Loucy (cell line): ENCODE measurements around the gene PTPRN2.
"Not testable (repeated sequence)": the region's sequence is repeated elsewhere in the genome, so short reads cannot be mapped to it uniquely, and the experiment has no call there.

Experiments
- H2AFZ ChIP-seq: fragments of 200-600 bp; sonication (generic); 2 replicates; pipeline ENCODE4 v1.6.0; 2016; ENCODE audit warnings: antibody characterized with exemption, mild to moderate bottlenecking, low read length, moderate library complexity
- H3F3A ChIP-seq: fragments of 200-600 bp; 2 replicates; pipeline ENCODE4 v1.6.0; 2016; ENCODE audit warnings: antibody characterized with exemption, low read depth, mild to moderate bottlenecking
- H3K27me3 ChIP-seq: fragments of 200-600 bp; sonication (generic); 2 replicates; pipeline ENCODE4 v1.6.1; 2014; ENCODE audit warnings: low read length, mild to moderate bottlenecking; ENCODE audit not compliant: insufficient read depth, poor library complexity, severe bottlenecking
- H3K36me3 ChIP-seq: fragments of 200-600 bp; sonication (generic); 2 replicates; pipeline ENCODE4 v1.6.1; 2016; ENCODE audit warnings: low read length; ENCODE audit not compliant: insufficient read depth
- H3K4me1 ChIP-seq: fragments of 200-600 bp; sonication (generic); 2 replicates; pipeline ENCODE4 v1.5.1; 2014; ENCODE audit warnings: low read length, mild to moderate bottlenecking; ENCODE audit not compliant: insufficient read depth, poor library complexity, severe bottlenecking
- H3K4me2 ChIP-seq: fragments of 200-600 bp; sonication (generic); 2 replicates; pipeline ENCODE4 v1.6.0; 2014; ENCODE audit warnings: antibody characterized with exemption, low read length, low read depth, mild to moderate bottlenecking; ENCODE audit not compliant: poor library complexity, severe bottlenecking
- H3K4me3 ChIP-seq: fragments of 200-600 bp; sonication (generic); 2 replicates; pipeline ENCODE4 v1.5.1; 2014; ENCODE audit warnings: low read length, mild to moderate bottlenecking, mixed read lengths; ENCODE audit not compliant: poor library complexity, severe bottlenecking
- H3K79me2 ChIP-seq: fragments of 200-600 bp; sonication (generic); 2 replicates; pipeline ENCODE4 v1.6.1; 2014; ENCODE audit warnings: low read length; ENCODE audit not compliant: insufficient read depth
- H3K9ac ChIP-seq: fragments of 200-600 bp; sonication (generic); 2 replicates; pipeline ENCODE4 v1.6.0; 2014; ENCODE audit warnings: mild to moderate bottlenecking, low read depth, low read length, moderate library complexity; ENCODE audit not compliant: poor library complexity, severe bottlenecking
- H3K9me2 ChIP-seq: fragments of 200-600 bp; sonication (generic); replicated peaks from 2 replicates; pipeline ENCODE4 v1.6.1; 2016; ENCODE audit warnings: low read depth, low read length, mixed read lengths
- H3K9me3 ChIP-seq: fragments of 200-600 bp; sonication (generic); 2 replicates; pipeline ENCODE4 v1.6.1; 2014; ENCODE audit warnings: mild to moderate bottlenecking, antibody characterized with exemption, low read length, low read depth; ENCODE audit not compliant: insufficient read depth
- H4K20me1 ChIP-seq: fragments of 200-600 bp; sonication (generic); 2 replicates; pipeline ENCODE4 v1.6.0; 2014; ENCODE audit warnings: antibody characterized with exemption, low read length, mild to moderate bottlenecking; ENCODE audit not compliant: insufficient read depth, poor library complexity, severe bottlenecking
- CTCF ChIP-seq: fragments of 200-600 bp; sonication (generic); conservative IDR thresholded peaks from 2 replicates; pipeline ENCODE4 v1.5.1; 2014; ENCODE audit warnings: mild to moderate bottlenecking, antibody characterized with exemption, low read length
- EZH2phosphoT487 ChIP-seq: fragments of 200-600 bp; IDR thresholded peaks from 2 replicates; pipeline ENCODE4 v1.6.1; 2018; ENCODE audit warnings: antibody characterized with exemption, mild to moderate bottlenecking, moderate library complexity, borderline replicate concordance

The PTPRN2 gene

GRCh38 chr7:158406364-158406763, 181.3 kb downstream of the PTPRN2 start:
- H3K36me3 ChIP-seq = no peaks in the 10 kb centered on the region
- H2AFZ ChIP-seq = no peak overlapping the region
- H3K4me2 ChIP-seq = no peak overlapping the region
- H3K4me1 ChIP-seq = no peaks in the 10 kb centered on the region
- H3K9me3 ChIP-seq = peaks cover 14% of the 10 kb centered on the region; the same call in 1 of the 2 replicates
- H3F3A ChIP-seq = no peaks in the 10 kb centered on the region
- H3K9me2 ChIP-seq = no peaks in the 10 kb centered on the region
- TF ChIP-seq CTCF (no peak), EZH2phosphoT487 (no peak)
- no peak overlapping the region for H3K4me3 ChIP-seq
- H3K9ac ChIP-seq = no peak overlapping the region
- no peaks in the 10 kb centered on the region for H4K20me1 ChIP-seq
- no peaks in the 10 kb centered on the region for H3K27me3 ChIP-seq
- H3K79me2 ChIP-seq = no peaks in the 10 kb centered on the region

- H4K20me1 ChIP-seq = not testable (repeated sequence)
Measured at GRCh38 chr7:158405771-158406170, 181.9 kb downstream of the PTPRN2 start.

GRCh38 chr7:158405324-158405723, 182.3 kb downstream of the PTPRN2 start:
- Histone ChIP-seq H3K4me3 (no peak overlapping the region), H3K4me1 (no peaks in the 10 kb centered on the region), H4K20me1 (no peaks in the 10 kb centered on the region), H3K9ac (no peak overlapping the region), H3F3A (no peaks in the 10 kb centered on the region), H3K4me2 (no peak overlapping the region), H3K79me2 (no peaks in the 10 kb centered on the region), H3K9me2 (no peaks in the 10 kb centered on the region), H3K27me3 (no peaks in the 10 kb centered on the region), H3K9me3 (peaks cover 17% of the 10 kb centered on the region; the same call in 1 of the 2 replicates), H3K36me3 (no peaks in the 10 kb centered on the region), H2AFZ (no peak overlapping the region)
- TF ChIP-seq CTCF = no peak
- no peak for TF ChIP-seq EZH2phosphoT487

More at GRCh38 chr7:158405771-158406170, 181.9 kb downstream of the PTPRN2 start:
- not testable (repeated sequence) for H3K27me3 ChIP-seq, H3K79me2 ChIP-seq, H2AFZ ChIP-seq, H3K4me1 ChIP-seq, H3K36me3 ChIP-seq, H3K4me3 ChIP-seq, H3F3A ChIP-seq, H3K9ac ChIP-seq, H3K9me2 ChIP-seq, H3K4me2 ChIP-seq
- peaks cover 14% of the 10 kb centered on the region; the same call in 1 of the 2 replicates for H3K9me3 ChIP-seq

GRCh38 chr7:158404031-158404761, 183.4 kb downstream of the PTPRN2 start:
- peaks cover 17% of the 10 kb centered on the region; the same call in 1 of the 2 replicates for H3K9me3 ChIP-seq
- H3K4me1 ChIP-seq = no peaks in the 10 kb centered on the region
- no peaks in the 10 kb centered on the region for H3K9me2 ChIP-seq
- no peak for TF ChIP-seq CTCF
- no peak for TF ChIP-seq EZH2phosphoT487
- no peak overlapping the region for H2AFZ ChIP-seq
- no peak overlapping the region for H3K4me2 ChIP-seq
- no peaks in the 10 kb centered on the region for H4K20me1 ChIP-seq
- no peak overlapping the region for H3K4me3 ChIP-seq
- no peaks in the 10 kb centered on the region for H3F3A ChIP-seq
- H3K79me2 ChIP-seq = no peaks in the 10 kb centered on the region
- H3K9ac ChIP-seq = no peak overlapping the region
- H3K27me3 ChIP-seq = no peaks in the 10 kb centered on the region
- no peaks in the 10 kb centered on the region for H3K36me3 ChIP-seq
